Fibroblast of mammary gland (primary cell): ENCODE results near the gene FREM1.

Experiments
- DNase-seq: peaks from one replicate; pipeline ENCODE4 v3.0.0-alpha.2; 2010; ENCODE audit warnings: low read depth
- H3K4me3 ChIP-seq: 2 replicates; pipeline ENCODE4 v1.5.1; 2011; ENCODE audit warnings: low read depth, mild to moderate bottlenecking, low read length, moderate library complexity; ENCODE audit not compliant: control insufficient read depth
- CTCF ChIP-seq: conservative IDR thresholded peaks from 2 replicates; pipeline ENCODE4 v1.5.1; 2011; ENCODE audit warnings: low read depth, low read length, inconsistent platforms; ENCODE audit not compliant: control insufficient read depth, insufficient read depth

Gene FREM1

GRCh38 chr9:14906644-14907359, 3.4 kb downstream of the FREM1 start:
- TF ChIP-seq CTCF = no peak
- no peak for DNase-seq
- H3K4me3 ChIP-seq = no peak overlapping the region

GRCh38 chr9:14906000-14906399, 4.2 kb downstream of the FREM1 start:
- no peak for TF ChIP-seq CTCF
- peak; percentile 24 for DNase-seq
- H3K4me3 ChIP-seq = no peak overlapping the region

- H3K4me3 ChIP-seq = no peak overlapping the region
- no peak for DNase-seq
- TF ChIP-seq CTCF = no peak
These were observed 7.2 kb downstream of the FREM1 start for GRCh38 chr9:14903040-14903439.

GRCh38 chr9:14902561-14902960, 7.7 kb downstream of the FREM1 start:
- no peak for DNase-seq
- no peak for TF ChIP-seq CTCF
- no peak overlapping the region for H3K4me3 ChIP-seq

GRCh38 chr9:14899815-14900193, 10.4 kb downstream of the FREM1 start:
- no peak for DNase-seq
- TF ChIP-seq CTCF = no peak
- H3K4me3 ChIP-seq = no peak overlapping the region

- TF ChIP-seq CTCF = no peak
- H3K4me3 ChIP-seq = no peak overlapping the region
- DNase-seq = no peak
These were observed 11.0 kb downstream of the FREM1 start for GRCh38 chr9:14899042-14899814.
